ENCODE results near the gene SMARCAL1. TPM values are rescaled to one million over a fixed set of nuclear protein-coding genes. Genes with fewer than 3 reads are reported as not detected.

The SMARCAL1 gene
- total and polyA plus RNA-seq, 9 of the 15 experiments (the other 6 are each of a cell fraction or from before 2014, with no cell fraction given), result 8.2 to 27.9 (median 12.4) TPM

GRCh38 chr2:216412022-216412999, at the start of gene SMARCAL1 (continued):
- TF ChIP-seq ZNF407 (IDR thresholded peaks at IDR 0.05; ENCODE audit: low read depth), result no peak
- peak in 1 of 2 experiments; percentile 12; a peak in 1 of 4 replicates for TF ChIP-seq MLLT1 (IDR thresholded peaks at IDR 0.05)
- TF ChIP-seq TCF15 (CRISPR knock-in tag; IDR thresholded peaks at IDR 0.05), result no peak
- TF ChIP-seq NFRKB (IDR thresholded peaks at IDR 0.05; ENCODE audit: low read depth), result peak; percentile 59; the same call in 1 of the 2 replicates
- TF ChIP-seq THRA (IDR thresholded peaks at IDR 0.05), result no peak
- peak in 1 of 2 experiments; percentile 63; a peak in 3 of 4 replicates for TF ChIP-seq MNT (conservative IDR thresholded peaks at IDR 0.05)
- peak; percentile 90; the same call in 1 of the 2 replicates for TF ChIP-seq PHF8 (IDR thresholded peaks at IDR 0.05; ENCODE audit: borderline replicate concordance, low read length)
- no peak for TF ChIP-seq RAD21 (CRISPR knock-in tag; conservative IDR thresholded peaks at IDR 0.05 in 1 of 2, IDR thresholded peaks at IDR 0.05 in 1 of 2)
- TF ChIP-seq ATF3 (IDR thresholded peaks at IDR 0.05), result peak; percentile 24; the same call in 1 of the 2 replicates
- no peak for TF ChIP-seq ATF3 (CRISPR knock-in tag; conservative IDR thresholded peaks at IDR 0.05)

All from K562 (cell line).